Measurements from ENCODE around the gene DOCK4. TPM values are rescaled to one million over a fixed set of nuclear protein-coding genes. Genes with fewer than 3 reads are reported as not detected.

Gene DOCK4
- total RNA-seq, 1 donor from 2014 or later, result 44.1 TPM

DNA sequence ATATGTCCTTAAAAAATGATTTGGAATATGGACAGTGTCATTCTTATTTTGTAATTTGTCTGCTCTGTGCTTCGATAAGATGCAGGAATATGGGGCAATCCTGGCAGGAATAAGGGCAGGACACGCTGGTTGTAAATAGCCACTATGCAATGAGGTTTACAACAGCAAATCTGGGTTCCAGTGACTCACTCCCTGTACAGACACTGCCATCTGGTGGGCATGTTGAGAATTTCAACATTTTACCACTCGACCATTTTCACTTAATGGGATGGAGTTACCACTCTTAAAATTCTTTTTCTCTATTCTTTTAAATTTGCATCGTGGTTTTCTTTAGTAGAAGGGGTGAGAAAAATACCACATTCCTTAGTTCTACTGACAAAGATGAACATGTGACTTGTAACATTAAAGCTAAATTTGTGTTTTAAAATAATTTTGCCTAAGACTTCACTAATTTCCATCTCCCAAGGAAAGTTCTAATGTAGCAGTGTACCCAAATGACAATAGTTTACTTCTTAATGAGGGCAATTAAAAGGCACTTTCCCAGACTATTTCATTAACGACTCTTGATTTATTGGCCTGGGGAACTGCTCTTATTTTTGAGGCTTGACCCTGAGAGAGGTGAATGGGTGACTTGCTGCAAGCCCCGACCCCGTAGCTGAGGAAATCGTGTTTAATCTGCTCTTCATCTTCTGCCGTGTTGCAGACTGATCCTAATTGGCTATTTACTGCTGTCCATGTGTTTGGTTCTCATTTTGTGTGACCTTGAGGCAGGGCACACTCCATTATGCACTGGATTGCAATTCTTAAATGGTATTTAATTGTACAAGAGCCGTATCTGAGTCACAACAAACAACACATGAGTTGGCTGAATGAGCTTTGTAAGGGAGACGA lies 470.3 kb downstream of the DOCK4 start:
- no peak for DNase-seq (ENCODE audit: extremely low spot score, unreplicated experiment)
- Mint-ChIP-seq H3K27ac (ENCODE audit: unreplicated experiment) (no peak overlapping the region), H3K9me3 (ENCODE audit: unreplicated experiment) (no peaks in the 10 kb centered on the region), H3K4me3 (ENCODE audit: unreplicated experiment) (no peak overlapping the region), H3K27me3 (ENCODE audit: unreplicated experiment) (no peaks in the 10 kb centered on the region), H3K36me3 (ENCODE audit: unreplicated experiment) (peaks cover 47% of the 10 kb centered on the region), H3K4me1 (ENCODE audit: unreplicated experiment) (peaks cover 13% of the 10 kb centered on the region)
- TF ChIP-seq, protein P1, sequence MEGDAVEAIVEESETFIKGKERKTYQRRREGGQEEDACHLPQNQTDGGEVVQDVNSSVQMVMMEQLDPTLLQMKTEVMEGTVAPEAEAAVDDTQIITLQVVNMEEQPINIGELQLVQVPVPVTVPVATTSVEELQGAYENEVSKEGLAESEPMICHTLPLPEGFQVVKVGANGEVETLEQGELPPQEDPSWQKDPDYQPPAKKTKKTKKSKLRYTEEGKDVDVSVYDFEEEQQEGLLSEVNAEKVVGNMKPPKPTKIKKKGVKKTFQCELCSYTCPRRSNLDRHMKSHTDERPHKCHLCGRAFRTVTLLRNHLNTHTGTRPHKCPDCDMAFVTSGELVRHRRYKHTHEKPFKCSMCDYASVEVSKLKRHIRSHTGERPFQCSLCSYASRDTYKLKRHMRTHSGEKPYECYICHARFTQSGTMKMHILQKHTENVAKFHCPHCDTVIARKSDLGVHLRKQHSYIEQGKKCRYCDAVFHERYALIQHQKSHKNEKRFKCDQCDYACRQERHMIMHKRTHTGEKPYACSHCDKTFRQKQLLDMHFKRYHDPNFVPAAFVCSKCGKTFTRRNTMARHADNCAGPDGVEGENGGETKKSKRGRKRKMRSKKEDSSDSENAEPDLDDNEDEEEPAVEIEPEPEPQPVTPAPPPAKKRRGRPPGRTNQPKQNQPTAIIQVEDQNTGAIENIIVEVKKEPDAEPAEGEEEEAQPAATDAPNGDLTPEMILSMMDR (IDR thresholded peaks at IDR 0.05), result peak; percentile 89

DNA sequence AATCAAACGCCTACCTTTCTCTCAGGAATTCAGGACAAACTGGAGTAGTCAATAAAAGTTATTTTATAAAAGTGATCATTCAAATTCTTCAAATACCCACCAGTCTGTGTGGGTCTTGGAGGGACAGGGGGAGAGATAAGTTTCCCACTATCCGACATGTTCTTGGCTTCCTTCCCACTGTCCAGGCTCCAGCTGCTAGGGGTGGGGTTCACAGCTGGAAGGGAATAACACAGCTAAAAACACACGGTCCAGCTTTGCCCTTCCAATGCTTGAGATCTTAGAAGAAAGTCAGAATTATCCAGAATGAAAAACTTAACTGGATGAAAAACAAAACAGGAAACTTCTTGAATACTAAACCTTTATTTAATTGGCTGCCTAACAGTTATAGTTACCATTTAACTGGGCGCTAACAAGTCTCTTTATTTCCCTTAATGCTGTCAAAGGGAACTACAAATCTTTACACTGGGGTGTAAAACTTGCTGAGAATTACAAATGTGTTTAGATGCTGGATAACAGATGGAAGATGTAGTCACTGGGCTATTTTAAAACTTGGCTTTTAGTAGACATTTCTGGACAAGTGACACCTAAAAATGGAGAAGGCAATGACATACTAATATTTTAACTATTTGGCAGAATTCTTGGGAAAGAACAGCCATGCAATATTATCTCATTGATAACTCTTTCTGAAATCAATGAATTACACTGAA lies 471.1 kb downstream of the DOCK4 start:
- TF ChIP-seq, protein P1 (IDR thresholded peaks at IDR 0.05), result no peak

DNA sequence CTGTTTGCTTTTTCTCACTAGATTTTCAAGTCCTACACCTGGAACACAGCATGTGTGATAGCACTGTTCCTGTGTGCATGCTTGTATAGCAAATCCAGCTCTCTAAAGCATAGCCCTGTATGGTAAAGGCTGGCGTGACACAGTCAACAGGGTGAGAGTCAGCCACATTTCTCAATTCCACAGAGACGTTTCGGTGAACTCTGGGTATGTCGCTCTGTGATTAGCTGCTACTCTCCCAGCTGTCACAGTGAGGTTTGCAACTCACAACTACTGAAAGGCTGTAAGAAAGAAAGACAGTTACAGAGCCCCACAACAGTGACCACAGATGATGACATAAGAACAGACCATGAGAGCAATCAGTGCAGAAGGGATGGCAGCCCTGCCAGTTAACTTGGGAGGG lies 473.3 kb downstream of the DOCK4 start:
- TF ChIP-seq, protein P1 (IDR thresholded peaks at IDR 0.05), result no peak
- H3K4me1 Mint-ChIP-seq (ENCODE audit: unreplicated experiment), result peaks cover 13% of the 10 kb centered on the region
- H3K4me3 Mint-ChIP-seq (ENCODE audit: unreplicated experiment), result no peak overlapping the region
- DNase-seq (ENCODE audit: extremely low spot score, unreplicated experiment), result no peak
- no peak overlapping the region for H3K27ac Mint-ChIP-seq (ENCODE audit: unreplicated experiment)
- no peaks in the 10 kb centered on the region for H3K27me3 Mint-ChIP-seq (ENCODE audit: unreplicated experiment)
- H3K36me3 Mint-ChIP-seq (ENCODE audit: unreplicated experiment), result peaks cover 41% of the 10 kb centered on the region
- no peaks in the 10 kb centered on the region for H3K9me3 Mint-ChIP-seq (ENCODE audit: unreplicated experiment)

More for the DNA sequence above, 471.1 kb downstream of the DOCK4 start:
- no peak for DNase-seq (ENCODE audit: extremely low spot score, unreplicated experiment)
- Mint-ChIP-seq H3K9me3 (ENCODE audit: unreplicated experiment) (no peaks in the 10 kb centered on the region), H3K27me3 (ENCODE audit: unreplicated experiment) (no peaks in the 10 kb centered on the region), H3K4me1 (ENCODE audit: unreplicated experiment) (peaks cover 13% of the 10 kb centered on the region), H3K4me3 (ENCODE audit: unreplicated experiment) (no peak overlapping the region), H3K27ac (ENCODE audit: unreplicated experiment) (no peak overlapping the region), H3K36me3 (ENCODE audit: unreplicated experiment) (peaks cover 48% of the 10 kb centered on the region)

DNA sequence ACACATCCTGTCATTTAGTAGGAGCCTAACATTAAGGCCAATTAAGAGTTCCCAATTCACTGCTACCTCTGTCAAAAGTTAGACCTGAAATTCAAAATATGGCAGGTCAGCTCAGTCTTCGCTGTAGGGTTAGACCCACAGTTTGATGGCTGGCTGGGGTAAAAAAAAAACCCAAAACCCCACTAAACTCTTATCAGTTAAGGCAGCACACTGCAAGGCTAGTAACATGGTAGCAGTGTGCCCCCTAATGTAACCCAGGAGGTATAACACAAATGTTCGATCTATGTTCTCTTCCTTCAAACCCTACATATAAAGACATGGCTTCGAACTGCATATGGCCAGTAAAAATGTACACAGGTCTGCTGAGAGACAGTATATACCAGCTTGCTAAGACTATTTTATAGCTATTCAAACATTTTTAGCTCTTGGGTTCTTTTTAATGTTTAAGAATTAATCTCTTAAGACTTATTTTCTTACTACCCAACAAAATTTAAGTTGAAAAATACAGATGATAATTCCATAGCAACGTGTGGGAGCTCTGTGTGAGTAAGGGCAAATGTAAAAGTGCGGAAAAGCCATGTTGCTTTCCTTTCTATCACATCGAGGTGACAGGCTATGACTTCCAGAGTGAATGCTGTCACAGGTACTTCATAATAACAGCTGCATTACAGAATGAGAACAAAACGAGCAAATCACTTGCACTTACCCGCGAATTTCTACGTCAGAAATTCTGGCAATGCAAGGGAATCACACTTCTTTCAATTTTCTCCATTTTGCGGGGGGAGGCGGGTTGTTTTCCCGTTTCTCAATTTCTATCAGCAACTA lies 475.5 kb downstream of the DOCK4 start:
- H3K36me3 Mint-ChIP-seq (ENCODE audit: unreplicated experiment), result peaks cover 37% of the 10 kb centered on the region
- peaks cover 13% of the 10 kb centered on the region for H3K4me1 Mint-ChIP-seq (ENCODE audit: unreplicated experiment)
- TF ChIP-seq, protein P1 (IDR thresholded peaks at IDR 0.05), result peak; percentile 55
- DNase-seq (ENCODE audit: extremely low spot score, unreplicated experiment), result no peak
- no peaks in the 10 kb centered on the region for H3K9me3 Mint-ChIP-seq (ENCODE audit: unreplicated experiment)
- no peak overlapping the region for H3K27ac Mint-ChIP-seq (ENCODE audit: unreplicated experiment)
- no peaks in the 10 kb centered on the region for H3K27me3 Mint-ChIP-seq (ENCODE audit: unreplicated experiment)
- no peak overlapping the region for H3K4me3 Mint-ChIP-seq (ENCODE audit: unreplicated experiment)

Data from osteocyte (in vitro differentiated cells).